Activated CD8-positive, alpha-beta T cell treated with anti-CD3 and anti-CD28 coated beads, Interleukin-2, amount 10 ng/mL, durations not matched to agents 7 days and 5 days (primary cell): ENCODE data around the gene PPP1R14D. TPM values are rescaled to one million over a fixed set of nuclear protein-coding genes. Genes with fewer than 3 reads are reported as not detected.

Experiments used
- ATAC-seq: fragments of 150-1000 bp; cut with Tn5 transposase; one replicate; pipeline ENCODE4 v1.10.0; 2021; ENCODE audit warnings: moderate library complexity
- CTCF ChIA-PET: fragments of 350-600 bp; sonication (Branson Sonifier 250); formaldehyde crosslinking; loops from one replicate; lab custom pipeline; 2021; ENCODE audit warnings: antibody characterized with exemption; lab: Charles Lee
- POLR2A ChIA-PET: fragments of 350-600 bp; sonication (Branson Sonifier 250); formaldehyde crosslinking; loops from one replicate; lab custom pipeline; 2021; ENCODE audit warnings: antibody characterized with exemption; lab: Charles Lee
- DNase-seq: peaks from one replicate; pipeline ENCODE4 v3.0.0-alpha.2; 2020
- H3K27ac Mint-ChIP-seq: one replicate; pipeline ENCODE4 v1.8.0; 2021; ENCODE audit warnings: mild to moderate bottlenecking, mixed read lengths
- H3K27me3 Mint-ChIP-seq: one replicate; pipeline ENCODE4 v1.8.0; 2021; ENCODE audit warnings: low read depth, mixed read lengths
- H3K36me3 Mint-ChIP-seq: one replicate; pipeline ENCODE4 v1.8.0; 2021; ENCODE audit warnings: low read depth, mixed read lengths
- H3K4me1 Mint-ChIP-seq: one replicate; pipeline ENCODE4 v1.8.0; 2021; ENCODE audit warnings: low read depth, mixed read lengths
- H3K4me3 Mint-ChIP-seq: one replicate; pipeline ENCODE4 v1.8.0; 2021; ENCODE audit warnings: mild to moderate bottlenecking, mixed read lengths
- H3K9me3 Mint-ChIP-seq: one replicate; pipeline ENCODE4 v1.8.0; 2022; ENCODE audit warnings: mixed read lengths; ENCODE audit not compliant: insufficient read depth
- total RNA-seq, 2 experiments: library from RNA; stranded (reverse); gene quantifications; one replicate each; pipeline ENCODE4 v1.2.3, GENCODE V29; 2021

Gene PPP1R14D
- total RNA-seq, 2 experiments from 2014 or later: not detected

- peaks cover 8% of the 10 kb centered on the region for H3K27me3 Mint-ChIP-seq
- no peak for DNase-seq
- H3K27ac Mint-ChIP-seq: no peak overlapping the region
- H3K4me3 Mint-ChIP-seq: no peak overlapping the region
- no peaks in the 10 kb centered on the region for H3K36me3 Mint-ChIP-seq
- H3K4me1 Mint-ChIP-seq: no peaks in the 10 kb centered on the region
- no peaks in the 10 kb centered on the region for H3K9me3 Mint-ChIP-seq
- ChIA-PET CTCF (interaction anchor here (1.0 to 1.2 kb wide), 2 partner anchors 21 to 186 kb away, joined by 3 read pairs; no protein-coding TSS in a partner anchor), POLR2A (no interaction called here)
- ATAC-seq: no peak
Measured at GRCh38 chr15:40836020-40836419, 7.5 kb upstream of the PPP1R14D start.

GRCh38 chr15:40832903-40833302 is 4.4 kb upstream of the PPP1R14D start:
- ChIA-PET POLR2A (no interaction called here), CTCF (interaction anchor here (1.7 kb wide), 1 partner anchor 26 kb away, joined by 4 read pairs; no protein-coding TSS in a partner anchor)
- no peak overlapping the region for H3K4me3 Mint-ChIP-seq
- H3K27me3 Mint-ChIP-seq: peaks cover 5% of the 10 kb centered on the region
- no peaks in the 10 kb centered on the region for H3K4me1 Mint-ChIP-seq
- H3K9me3 Mint-ChIP-seq: no peaks in the 10 kb centered on the region
- H3K36me3 Mint-ChIP-seq: no peaks in the 10 kb centered on the region
- DNase-seq: no peak
- H3K27ac Mint-ChIP-seq: no peak overlapping the region
- no peak for ATAC-seq

GRCh38 chr15:40831861-40832260 is 3.4 kb upstream of the PPP1R14D start:
- no peak overlapping the region for H3K27ac Mint-ChIP-seq
- H3K36me3 Mint-ChIP-seq: no peaks in the 10 kb centered on the region
- ATAC-seq: no peak
- H3K4me3 Mint-ChIP-seq: no peak overlapping the region
- no peaks in the 10 kb centered on the region for H3K4me1 Mint-ChIP-seq
- ChIA-PET CTCF (interaction anchor here (1.4 to 1.7 kb wide), 2 partner anchors 27 to 49 kb away, joined by 3 to 4 read pairs; no protein-coding TSS in a partner anchor), POLR2A (no interaction called here)
- DNase-seq: no peak
- no peaks in the 10 kb centered on the region for H3K9me3 Mint-ChIP-seq
- peaks cover 5% of the 10 kb centered on the region for H3K27me3 Mint-ChIP-seq

GRCh38 chr15:40830884-40831283 is 2.4 kb upstream of the PPP1R14D start:
- ATAC-seq: no peak
- no peak for DNase-seq
- H3K36me3 Mint-ChIP-seq: no peaks in the 10 kb centered on the region
- H3K4me1 Mint-ChIP-seq: no peaks in the 10 kb centered on the region
- no peak overlapping the region for H3K4me3 Mint-ChIP-seq
- ChIA-PET POLR2A (no interaction called here), CTCF (interaction anchor here (0.7 to 1.4 kb wide), 2 partner anchors 48 to 556 kb away, joined by 3 read pairs; no protein-coding TSS in a partner anchor)
- no peaks in the 10 kb centered on the region for H3K9me3 Mint-ChIP-seq
- H3K27ac Mint-ChIP-seq: no peak overlapping the region
- H3K27me3 Mint-ChIP-seq: peaks cover 8% of the 10 kb centered on the region

GRCh38 chr15:40829115-40829514 is 607 bp upstream of the PPP1R14D start:
- Mint-ChIP-seq H3K27ac (no peak overlapping the region), H3K27me3 (peaks cover 9% of the 10 kb centered on the region), H3K4me1 (no peaks in the 10 kb centered on the region), H3K4me3 (no peak overlapping the region), H3K9me3 (no peaks in the 10 kb centered on the region), H3K36me3 (no peaks in the 10 kb centered on the region)
- no peak for DNase-seq
- ChIA-PET POLR2A (no interaction called here), CTCF (interaction anchor here (0.9 to 1.0 kb wide), 2 partner anchors 29 to 63 kb away, joined by 3 read pairs; no protein-coding TSS in a partner anchor)
- no peak for ATAC-seq

- Mint-ChIP-seq H3K36me3 (no peaks in the 10 kb centered on the region), H3K9me3 (no peaks in the 10 kb centered on the region), H3K4me3 (no peak overlapping the region), H3K27me3 (peaks cover 5% of the 10 kb centered on the region), H3K4me1 (no peaks in the 10 kb centered on the region), H3K27ac (no peak overlapping the region)
- ATAC-seq (no peak), DNase-seq (no peak)
- CTCF ChIA-PET: interaction anchor here (1.7 kb wide), 1 partner anchor 32 kb away, joined by 5 read pairs; no protein-coding TSS in a partner anchor
- POLR2A ChIA-PET: interaction anchor here (0.7 kb wide), 1 partner anchor 112 kb away, joined by 3 read pairs; no protein-coding TSS in a partner anchor
Measured at GRCh38 chr15:40826423-40827075, 2.0 kb downstream of the PPP1R14D start.

- no peaks in the 10 kb centered on the region for H3K9me3 Mint-ChIP-seq
- ATAC-seq (no peak), DNase-seq (no peak)
- no peak overlapping the region for H3K27ac Mint-ChIP-seq
- no peaks in the 10 kb centered on the region for H3K36me3 Mint-ChIP-seq
- H3K4me1 Mint-ChIP-seq: no peaks in the 10 kb centered on the region
- H3K27me3 Mint-ChIP-seq: peaks cover 5% of the 10 kb centered on the region
- POLR2A ChIA-PET: interaction anchor here (0.7 kb wide), 1 partner anchor 112 kb away, joined by 3 read pairs; no protein-coding TSS in a partner anchor
- CTCF ChIA-PET: interaction anchor here (1.7 kb wide), 1 partner anchor 33 kb away, joined by 5 read pairs; no protein-coding TSS in a partner anchor
- no peak overlapping the region for H3K4me3 Mint-ChIP-seq
Measured at GRCh38 chr15:40825661-40826422, 2.7 kb downstream of the PPP1R14D start.

- ChIA-PET POLR2A (no interaction called here), CTCF (no interaction called here)
- H3K27ac Mint-ChIP-seq: no peak overlapping the region
- no peaks in the 10 kb centered on the region for H3K4me1 Mint-ChIP-seq
- ATAC-seq: no peak
- no peak for DNase-seq
- no peaks in the 10 kb centered on the region for H3K9me3 Mint-ChIP-seq
- H3K27me3 Mint-ChIP-seq: peaks cover 5% of the 10 kb centered on the region
- H3K4me3 Mint-ChIP-seq: no peak overlapping the region
- H3K36me3 Mint-ChIP-seq: no peaks in the 10 kb centered on the region
Measured at GRCh38 chr15:40823572-40824343, 4.8 kb downstream of the PPP1R14D start.

- POLR2A ChIA-PET: no interaction called here
- CTCF ChIA-PET: no interaction called here
- DNase-seq: no peak
- Mint-ChIP-seq H3K4me3 (no peak overlapping the region), H3K27ac (no peak overlapping the region), H3K9me3 (no peaks in the 10 kb centered on the region), H3K36me3 (no peaks in the 10 kb centered on the region), H3K27me3 (peaks cover 3% of the 10 kb centered on the region), H3K4me1 (no peaks in the 10 kb centered on the region)
- no peak for ATAC-seq
Measured at GRCh38 chr15:40821195-40821594, 7.3 kb downstream of the PPP1R14D start.

GRCh38 chr15:40819048-40819447 is 9.5 kb downstream of the PPP1R14D start:
- ChIA-PET POLR2A (no interaction called here), CTCF (interaction anchor here (0.7 to 1.0 kb wide), 2 partner anchors 38 to 75 kb away, joined by 3 read pairs; partner anchors contain the start of gene VPS18)
- H3K27ac Mint-ChIP-seq: no peak overlapping the region
- no peaks in the 10 kb centered on the region for H3K9me3 Mint-ChIP-seq
- DNase-seq (no peak), ATAC-seq (no peak)
- peaks cover 1% of the 10 kb centered on the region for H3K27me3 Mint-ChIP-seq
- H3K4me1 Mint-ChIP-seq: no peaks in the 10 kb centered on the region
- no peak overlapping the region for H3K4me3 Mint-ChIP-seq
- H3K36me3 Mint-ChIP-seq: peaks cover 10% of the 10 kb centered on the region

- POLR2A ChIA-PET: interaction anchor here (0.7 kb wide), 1 partner anchor 28 kb away, joined by 3 read pairs; no protein-coding TSS in a partner anchor
- no peak overlapping the region for H3K4me3 Mint-ChIP-seq
- H3K27me3 Mint-ChIP-seq: no peaks in the 10 kb centered on the region
- no peaks in the 10 kb centered on the region for H3K9me3 Mint-ChIP-seq
- H3K36me3 Mint-ChIP-seq: peaks cover 23% of the 10 kb centered on the region
- no peak for ATAC-seq
- H3K27ac Mint-ChIP-seq: no peak overlapping the region
- DNase-seq: no peak
- no peaks in the 10 kb centered on the region for H3K4me1 Mint-ChIP-seq
- CTCF ChIA-PET: interaction anchor here (0.6 to 0.8 kb wide), 2 partner anchors 136 to 302 kb away, joined by 3 read pairs; no protein-coding TSS in a partner anchor
Measured at GRCh38 chr15:40815042-40815698, 13.3 kb downstream of the PPP1R14D start.
